Kidney (tissue), 14 donors: ENCODE data around the gene CGN. TPM values are rescaled to one million over a fixed set of nuclear protein-coding genes. Genes with fewer than 3 reads are reported as not detected.
A peak's percentile ranks its signal among the peaks of the same experiment; 100 is the strongest.

ENCODE experiments used
- DNase-seq, 5 donors: peaks; one replicate each; pipeline ENCODE4 v3.0.0-alpha.2; 2013 to 2020
- FAIRE-seq: peaks from 2 replicates; lab custom pipeline; 2012; peaks lifted over from hg19 to GRCh38; lab: Jason Lieb, UNC
- H3K27ac ChIP-seq, 2 donors: one replicate each; pipeline ENCODE4 v1.7.0; 2013; ENCODE audit warnings: low read depth in 2 of 2, low read length in 2 of 2, inconsistent platforms in 1 of 2
- H3K27me3 ChIP-seq: one replicate; pipeline ENCODE4 v1.7.1; 2013; ENCODE audit warnings: low read length, inconsistent platforms; ENCODE audit not compliant: control insufficient read depth, insufficient read depth
- H3K36me3 ChIP-seq, 3 donors: one replicate each; pipeline versions ENCODE4 v1.7.0 to v1.7.1; 2013; ENCODE audit warnings: low read length in 3 of 3, control low read depth in 1 of 3, inconsistent platforms in 1 of 3; ENCODE audit not compliant: insufficient read depth in 3 of 3, control insufficient read depth in 2 of 3
- H3K4me1 ChIP-seq, 3 donors: one replicate each; pipeline versions ENCODE4 v1.7.0 to v1.7.1; 2013; ENCODE audit warnings: low read length in 3 of 3, inconsistent platforms in 1 of 3, low read depth in 1 of 3; ENCODE audit not compliant: control insufficient read depth in 2 of 3, insufficient read depth in 2 of 3
- H3K4me3 ChIP-seq, 3 donors: one replicate each; pipeline versions ENCODE4 v1.7.0 to v1.8.1; 2013; ENCODE audit warnings: low read length in 3 of 3, control low read depth in 1 of 3, inconsistent platforms in 1 of 3
- H3K9ac ChIP-seq, 3 donors: one replicate each; pipeline versions ENCODE4 v1.7.0 to v1.7.1; 2013; ENCODE audit warnings: low read length in 3 of 3, control low read depth in 1 of 3, inconsistent platforms in 1 of 3
- H3K9me3 ChIP-seq, 3 donors: one replicate each; pipeline versions ENCODE4 v1.7.0 to v1.7.1; 2013; ENCODE audit warnings: low read length in 3 of 3, control low read depth in 1 of 3, inconsistent platforms in 1 of 3; ENCODE audit not compliant: control insufficient read depth in 2 of 3, insufficient read depth in 1 of 3
- intact Hi-C: fragments of 100-400 bp; cut with DNase I; formaldehyde crosslinking; loops from one replicate; pipeline ENCODE4 v1.11.1; 2022
- polyA plus RNA-seq: library from polyadenylated mRNA; stranded (reverse); fragments of 350-450 nt; fragmentation: Illumina TruSeq; extraction: RNeasy Lipid Tissue Mini Kit (QIAGEN cat#74804); gene quantifications from one replicate; pipeline ENCODE4 v1.2.3, GENCODE V29; 2014; ENCODE audit warnings: low read depth, low replicate concordance; ENCODE audit not compliant: insufficient read depth
- total RNA-seq: library from RNA; stranded (reverse); fragmentation: NEBNext Ultra II Directional; extraction: Animal tissue kit (Norgen Biotek cat#: 25700); gene quantifications from one replicate; pipeline ENCODE4 v1.2.1, GENCODE V29; 2021
- TF ChIP-seq, protein P1 (sequence below): IDR thresholded peaks from 3 replicates; pipeline ENCODE4 v1.5.1; 2012; ENCODE audit warnings: mild to moderate bottlenecking, moderate library complexity, borderline replicate concordance; ENCODE audit not compliant: insufficient read depth; ENCODE audit errors: extremely low read depth
- donor health status: control.
- donor health status: control.
- donor health status: control.
- donor health status: control.
- donor health status: control.
- donor health status: DM: yes; HTN: yes; CAD: no.
- donor health status: Normal renal cell carcinoma (clear cell type).

Gene CGN
- total and polyA plus RNA-seq, 2 donors from 2014 or later = 24.0 to 41.6 TPM

DNA sequence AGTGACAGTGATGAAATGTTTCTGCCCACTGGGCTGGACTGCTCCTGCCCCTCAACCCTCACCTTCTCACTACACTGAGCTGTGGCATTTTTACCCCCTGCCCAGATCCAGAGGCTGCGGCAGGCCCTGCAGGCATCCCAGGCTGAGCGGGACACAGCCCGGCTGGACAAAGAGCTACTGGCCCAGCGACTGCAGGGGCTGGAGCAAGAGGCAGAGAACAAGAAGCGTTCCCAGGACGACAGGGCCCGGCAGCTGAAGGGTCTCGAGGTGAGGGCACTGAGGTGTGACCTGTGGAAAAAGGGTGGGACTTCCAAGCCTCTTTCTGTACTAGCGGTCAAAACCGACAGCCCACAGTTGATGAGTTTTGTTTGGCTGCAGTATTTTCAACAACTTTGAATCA lies 22.7 kb downstream of the CGN start:
- H3K36me3 ChIP-seq = peaks cover 0 to 35% (median 22%) of the 10 kb centered on the region in 3 donors
- TF ChIP-seq, protein P1, sequence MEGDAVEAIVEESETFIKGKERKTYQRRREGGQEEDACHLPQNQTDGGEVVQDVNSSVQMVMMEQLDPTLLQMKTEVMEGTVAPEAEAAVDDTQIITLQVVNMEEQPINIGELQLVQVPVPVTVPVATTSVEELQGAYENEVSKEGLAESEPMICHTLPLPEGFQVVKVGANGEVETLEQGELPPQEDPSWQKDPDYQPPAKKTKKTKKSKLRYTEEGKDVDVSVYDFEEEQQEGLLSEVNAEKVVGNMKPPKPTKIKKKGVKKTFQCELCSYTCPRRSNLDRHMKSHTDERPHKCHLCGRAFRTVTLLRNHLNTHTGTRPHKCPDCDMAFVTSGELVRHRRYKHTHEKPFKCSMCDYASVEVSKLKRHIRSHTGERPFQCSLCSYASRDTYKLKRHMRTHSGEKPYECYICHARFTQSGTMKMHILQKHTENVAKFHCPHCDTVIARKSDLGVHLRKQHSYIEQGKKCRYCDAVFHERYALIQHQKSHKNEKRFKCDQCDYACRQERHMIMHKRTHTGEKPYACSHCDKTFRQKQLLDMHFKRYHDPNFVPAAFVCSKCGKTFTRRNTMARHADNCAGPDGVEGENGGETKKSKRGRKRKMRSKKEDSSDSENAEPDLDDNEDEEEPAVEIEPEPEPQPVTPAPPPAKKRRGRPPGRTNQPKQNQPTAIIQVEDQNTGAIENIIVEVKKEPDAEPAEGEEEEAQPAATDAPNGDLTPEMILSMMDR = no peak
- DNase-seq (peak in 3 of 5 donors; percentile 47 to 48 (median 48)), FAIRE-seq (no peak)
- H3K27me3 ChIP-seq = no peaks in the 10 kb centered on the region
- intact Hi-C loops = loop anchor here (10.0 kb wide), 1 partner anchor 201 kb away; no protein-coding TSS in a partner anchor
- H3K4me1 ChIP-seq = no peaks in the 10 kb centered on the region
- no peak overlapping the region for H3K4me3 ChIP-seq
- no peaks in the 10 kb centered on the region for H3K9me3 ChIP-seq
- H3K9ac ChIP-seq = no peak overlapping the region
- no peak overlapping the region for H3K27ac ChIP-seq

DNA sequence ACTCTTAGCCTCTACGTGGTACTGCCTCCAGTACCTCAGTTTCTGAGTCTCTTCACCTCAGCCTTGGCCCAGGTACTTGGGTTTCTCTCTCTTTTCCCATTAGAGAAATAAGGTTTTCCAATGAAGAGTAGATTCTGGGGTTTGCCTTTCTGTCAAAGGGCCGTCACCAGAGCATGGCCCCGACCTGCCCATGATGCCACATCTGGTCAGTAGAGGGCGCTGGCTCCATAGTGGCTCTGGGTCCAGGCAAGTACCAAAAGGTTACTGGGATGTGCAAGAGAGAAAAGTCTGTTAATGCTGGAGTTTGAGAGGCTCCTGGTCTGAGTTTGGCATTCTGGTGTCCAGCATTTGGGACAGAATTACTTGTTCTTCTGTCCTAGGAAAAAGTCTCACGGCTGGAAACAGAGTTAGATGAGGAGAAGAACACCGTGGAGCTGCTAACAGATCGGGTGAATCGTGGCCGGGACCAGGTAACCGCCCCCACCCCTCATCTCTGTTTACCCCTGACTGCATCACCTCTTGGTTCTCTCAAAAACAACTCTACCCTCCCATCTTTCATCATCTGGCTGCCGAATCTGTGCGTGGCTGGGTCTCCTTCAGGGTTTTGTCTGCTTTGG lies 23.6 kb downstream of the CGN start:
- TF ChIP-seq, protein P1 = peak; percentile 84
- Histone ChIP-seq H3K27me3 (no peaks in the 10 kb centered on the region), H3K9ac (no peak overlapping the region), H3K9me3 (no peaks in the 10 kb centered on the region), H3K4me1 (peaks cover 0 to 7% (median 1%) of the 10 kb centered on the region in 3 donors), H3K4me3 (no peak overlapping the region), H3K27ac (no peak overlapping the region), H3K36me3 (peaks cover 0 to 28% (median 19%) of the 10 kb centered on the region in 3 donors)
- intact Hi-C loops = loop anchor here (10.0 kb wide), 1 partner anchor 200 kb away; no protein-coding TSS in a partner anchor
- FAIRE-seq = no peak
- DNase-seq = peak in 4 of 5 donors; percentile 63 to 73 (median 68)

DNA sequence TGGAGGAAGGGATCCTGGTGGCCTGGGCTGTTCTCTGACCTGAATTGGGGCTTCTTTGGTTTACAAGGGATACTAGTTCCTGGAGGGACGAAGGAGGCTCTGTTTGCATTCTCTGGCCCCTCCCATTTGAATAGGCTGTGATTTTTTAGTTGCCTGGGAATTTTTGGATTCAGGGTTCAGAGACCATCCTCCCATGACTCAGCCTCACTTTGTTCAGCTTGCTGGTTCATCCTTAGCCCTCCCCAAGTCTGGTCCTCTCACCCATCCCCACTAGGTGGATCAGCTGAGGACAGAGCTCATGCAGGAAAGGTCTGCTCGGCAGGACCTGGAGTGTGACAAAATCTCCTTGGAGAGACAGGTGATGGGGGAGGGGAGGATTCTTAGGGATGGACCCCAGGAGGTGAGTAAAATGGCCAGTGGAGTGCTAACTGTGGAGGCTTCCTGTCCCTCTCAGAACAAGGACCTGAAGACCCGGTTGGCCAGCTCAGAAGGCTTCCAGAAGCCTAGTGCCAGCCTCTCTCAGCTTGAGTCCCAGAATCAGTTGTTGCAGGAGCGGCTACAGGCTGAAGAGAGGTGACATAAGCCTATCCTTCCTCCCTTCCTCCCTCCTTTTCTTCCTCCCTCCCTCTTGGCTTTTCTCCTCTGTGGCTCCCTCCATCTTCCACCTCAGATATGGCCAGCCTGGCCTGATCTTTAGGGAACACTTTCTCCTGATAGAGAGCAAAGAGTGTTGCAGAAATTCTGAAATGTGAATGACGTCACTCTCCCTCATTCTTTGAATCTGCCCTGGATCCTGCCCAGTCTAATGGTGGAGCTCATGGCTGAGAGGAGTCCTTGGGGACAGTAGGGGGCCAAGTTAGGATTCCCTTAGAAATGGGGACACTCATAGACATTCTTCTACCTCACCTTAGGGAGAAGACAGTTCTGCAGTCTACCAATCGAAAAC lies 24.4 kb downstream of the CGN start:
- Histone ChIP-seq H3K36me3 (peaks cover 0 to 21% (median 18%) of the 10 kb centered on the region in 3 donors), H3K9ac (no peak overlapping the region)
- no peak for FAIRE-seq

More for the DNA sequence above, 24.4 kb downstream of the CGN start:
- H3K9me3 ChIP-seq = no peaks in the 10 kb centered on the region
- DNase-seq = no peak
- TF ChIP-seq, protein P1 = no peak
- H3K27me3 ChIP-seq = no peaks in the 10 kb centered on the region
- intact Hi-C loops = loop anchor here (10.0 kb wide), 1 partner anchor 199 kb away; no protein-coding TSS in a partner anchor
- H3K4me3 ChIP-seq = no peak overlapping the region
- H3K27ac ChIP-seq = no peak overlapping the region
- H3K4me1 ChIP-seq = peaks cover 0 to 9% (median 4%) of the 10 kb centered on the region in 3 donors
